ENCODE measurements around the gene NAT8L.

The NAT8L gene

DNA sequence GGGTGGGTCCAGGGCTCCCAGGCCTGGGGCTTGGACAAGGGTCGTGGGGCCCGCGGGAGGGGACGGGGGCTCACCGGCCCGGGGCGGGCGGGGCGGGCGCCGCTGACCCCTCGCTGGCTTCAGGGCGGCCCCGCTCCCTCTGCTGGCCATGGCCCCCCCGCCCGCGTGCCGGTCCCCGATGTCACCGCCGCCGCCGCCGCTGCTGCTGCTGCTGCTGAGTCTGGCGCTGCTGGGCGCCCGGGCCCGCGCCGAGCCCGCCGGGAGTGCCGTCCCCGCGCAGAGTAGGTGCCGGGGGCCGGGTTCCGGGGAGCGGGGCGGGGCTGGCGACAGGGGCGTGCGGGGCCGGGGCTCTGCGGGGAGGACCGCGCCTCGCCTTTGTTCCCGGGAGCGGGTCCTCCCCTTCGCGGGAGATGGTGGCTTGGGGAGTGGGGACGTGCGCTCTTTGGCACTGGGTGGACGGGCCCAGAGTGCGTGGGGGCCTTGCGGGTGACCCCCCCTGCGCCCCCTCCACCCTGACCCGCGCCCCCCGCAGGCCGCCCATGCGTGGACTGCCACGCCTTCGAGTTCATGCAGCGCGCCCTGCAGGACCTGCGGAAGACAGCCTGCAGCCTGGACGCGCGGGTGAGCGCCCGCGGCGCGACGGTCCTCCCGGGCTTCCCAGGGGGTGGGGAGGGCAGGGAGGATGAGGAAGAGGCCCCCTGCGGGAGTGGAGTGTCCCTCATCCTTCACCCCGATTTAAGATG is 16.8 kb upstream of the NAT8L start:
- Mint-ChIP-seq H3K36me3 (peaks cover 7% of the 10 kb centered on the region), H3K27ac (peak overlapping the region; percentile 77)

DNA sequence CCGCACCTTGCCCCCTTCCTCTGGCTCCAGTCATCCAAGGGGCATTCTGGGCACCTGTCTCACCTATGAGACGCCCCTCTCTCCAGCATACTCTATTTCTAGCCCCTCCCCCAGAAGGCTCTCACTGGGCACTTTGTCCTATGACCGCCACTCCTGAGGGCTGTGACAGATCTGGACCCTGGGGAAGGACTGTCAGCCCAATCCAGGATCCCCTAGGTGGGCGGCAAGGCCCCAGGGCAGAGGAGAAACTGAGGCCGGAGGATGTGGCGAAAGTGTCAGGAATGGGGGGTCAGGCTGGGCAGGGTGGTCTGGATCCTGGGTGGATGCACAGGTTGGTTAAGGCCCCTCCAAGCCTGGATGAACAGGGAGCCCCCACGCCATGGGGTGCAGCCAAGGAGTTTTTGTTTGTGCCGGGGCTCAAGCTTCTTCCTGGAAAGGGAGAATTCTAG is 16.2 kb upstream of the NAT8L start:
- peaks cover 10% of the 10 kb centered on the region for H3K4me1 Mint-ChIP-seq
- no peak for ATAC-seq
- no peak overlapping the region for H3K27ac Mint-ChIP-seq
- H3K36me3 Mint-ChIP-seq: peaks cover 7% of the 10 kb centered on the region
- H3K27me3 Mint-ChIP-seq: peaks cover 50% of the 10 kb centered on the region
- H3K4me3 Mint-ChIP-seq: peak overlapping the region; percentile 76
- H3K9me3 Mint-ChIP-seq: no peaks in the 10 kb centered on the region

More for the DNA sequence above, 16.8 kb upstream of the NAT8L start:
- Mint-ChIP-seq H3K27me3 (peaks cover 44% of the 10 kb centered on the region), H3K9me3 (no peaks in the 10 kb centered on the region), H3K4me1 (peaks cover 10% of the 10 kb centered on the region), H3K4me3 (peak overlapping the region; percentile 76)
- ATAC-seq: peak; percentile 57

DNA sequence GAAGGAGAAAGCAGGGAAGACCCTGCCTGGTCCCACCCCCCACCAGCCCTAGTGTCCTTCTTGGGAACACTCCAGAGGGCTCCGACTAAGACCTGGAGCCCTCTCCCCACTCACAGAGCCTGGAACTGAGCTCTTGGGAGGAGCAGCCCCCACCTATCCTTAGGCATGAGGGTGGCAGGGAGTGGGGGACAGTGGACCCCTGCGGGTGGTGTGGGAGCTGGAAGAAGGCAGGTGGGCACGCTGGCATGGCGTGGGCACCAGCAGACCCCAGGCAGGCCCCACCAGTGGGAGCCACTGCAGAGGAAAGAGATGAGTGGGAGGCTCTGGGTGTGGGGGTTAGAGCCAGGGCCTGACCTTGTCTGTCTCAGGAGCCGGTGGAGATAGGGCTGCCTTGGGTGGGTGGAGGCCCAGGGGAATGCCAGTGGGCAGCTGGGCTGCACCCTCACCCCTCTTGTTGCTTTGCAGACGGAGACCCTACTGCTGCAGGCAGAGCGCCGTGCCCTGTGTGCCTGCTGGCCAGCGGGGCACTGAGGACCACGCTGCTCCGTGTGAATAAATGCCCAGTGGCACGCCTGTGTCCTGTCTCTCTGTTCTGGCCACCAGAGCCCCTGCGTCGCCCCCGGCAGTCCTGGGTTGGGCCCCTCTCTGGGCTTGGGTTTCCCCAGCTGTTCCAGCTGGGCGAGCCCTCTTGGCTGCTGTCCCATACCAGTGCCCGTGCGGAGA is 15.6 kb upstream of the NAT8L start:
- no peak overlapping the region for H3K4me3 Mint-ChIP-seq
- H3K4me1 Mint-ChIP-seq: peaks cover 10% of the 10 kb centered on the region
- peaks cover 7% of the 10 kb centered on the region for H3K36me3 Mint-ChIP-seq
- H3K27me3 Mint-ChIP-seq: peaks cover 56% of the 10 kb centered on the region
- ATAC-seq: no peak
- H3K27ac Mint-ChIP-seq: no peak overlapping the region
- H3K9me3 Mint-ChIP-seq: no peaks in the 10 kb centered on the region

DNA sequence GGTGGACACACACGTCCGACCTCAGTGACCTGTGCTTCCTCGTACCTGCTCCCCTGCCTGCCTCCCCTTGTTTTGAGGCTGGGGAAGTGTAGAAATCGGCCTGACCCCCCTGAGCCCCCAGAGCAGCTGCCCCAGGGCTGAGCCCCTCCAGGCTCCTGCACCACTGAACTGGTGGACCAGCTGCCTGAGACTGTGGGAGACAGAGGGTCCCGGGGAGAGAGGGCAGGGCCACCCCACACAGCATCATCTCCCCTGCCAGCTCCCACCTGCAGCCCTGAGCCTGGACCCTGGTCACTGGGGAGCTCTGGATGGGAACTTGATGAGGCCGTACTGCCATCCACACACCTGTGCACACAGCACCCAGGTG is 15.0 kb upstream of the NAT8L start:
- ATAC-seq: no peak
- Mint-ChIP-seq H3K9me3 (no peaks in the 10 kb centered on the region), H3K27ac (no peak overlapping the region), H3K4me1 (peaks cover 10% of the 10 kb centered on the region), H3K4me3 (no peak overlapping the region), H3K27me3 (peaks cover 59% of the 10 kb centered on the region), H3K36me3 (peaks cover 7% of the 10 kb centered on the region)

DNA sequence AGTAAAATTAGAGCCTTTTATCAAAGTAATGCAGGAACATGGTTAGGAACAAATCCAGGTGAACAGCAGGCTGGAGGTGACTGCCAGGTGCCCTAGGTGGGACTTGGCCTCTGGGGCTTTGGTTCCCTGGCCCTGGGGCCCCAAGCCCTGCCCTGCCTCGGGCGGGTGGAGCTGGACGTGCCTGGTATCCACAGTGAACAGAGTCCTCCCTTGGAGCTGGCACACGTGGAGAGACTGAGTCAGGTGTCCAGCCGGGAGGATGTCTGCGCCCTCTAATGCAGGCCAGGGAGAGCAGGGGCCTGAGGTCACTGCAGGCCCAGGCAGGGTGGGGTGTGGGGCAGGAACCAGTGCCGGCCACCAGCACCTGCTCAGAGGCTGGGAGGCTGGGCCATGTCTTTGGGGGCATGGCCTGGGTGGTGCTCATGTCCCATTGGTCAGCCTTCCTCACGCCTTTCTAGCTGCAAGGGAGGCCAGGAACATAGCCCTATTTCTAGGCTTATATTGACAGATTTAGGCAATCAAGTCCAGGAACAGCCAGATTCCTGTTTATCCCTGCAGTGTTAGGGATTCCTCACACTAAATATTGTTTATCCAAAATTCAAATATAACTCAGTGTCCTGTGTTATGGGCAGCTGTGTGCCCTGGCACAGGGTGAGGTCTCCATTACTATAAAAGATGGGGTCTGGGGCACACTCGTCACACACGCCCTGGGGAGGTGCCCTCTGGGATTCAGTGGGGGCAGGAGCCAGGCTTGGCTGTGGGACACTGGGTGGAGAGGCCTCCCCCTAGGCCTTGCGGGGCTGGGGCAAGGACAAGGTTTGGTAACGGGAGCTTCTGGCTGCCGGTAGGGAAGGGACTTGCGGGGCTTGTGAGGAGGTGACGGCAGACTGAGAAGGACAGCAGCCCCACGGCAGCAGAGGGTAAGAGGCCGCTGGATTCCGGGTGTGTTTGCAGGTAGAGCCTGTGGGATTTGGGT is 14.3 kb upstream of the NAT8L start:
- H3K27ac Mint-ChIP-seq: peak overlapping the region; percentile 65
- H3K27me3 Mint-ChIP-seq: peaks cover 54% of the 10 kb centered on the region
- no peak overlapping the region for H3K4me3 Mint-ChIP-seq

DNA sequence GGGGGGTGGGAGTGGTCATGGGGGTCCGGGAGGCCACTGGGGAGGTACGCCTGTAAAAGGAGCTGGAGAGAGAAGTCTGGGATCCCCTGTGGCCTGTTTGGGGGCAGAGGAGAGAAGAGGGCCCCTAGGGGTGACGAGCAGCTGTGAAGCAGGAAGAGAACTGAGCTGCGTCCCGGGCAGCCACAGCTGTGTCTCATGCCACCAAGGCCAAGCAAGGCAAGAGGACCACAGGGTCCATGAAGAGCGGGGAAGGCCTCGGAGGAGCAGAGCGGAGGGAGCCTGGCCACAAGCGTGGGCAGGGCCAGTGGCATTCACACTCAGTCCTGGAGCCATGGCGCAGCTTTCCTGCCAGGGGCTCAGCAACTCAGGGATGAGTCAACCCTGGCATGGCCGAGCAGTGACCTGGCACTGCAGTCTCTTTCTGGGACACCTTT is 13.6 kb upstream of the NAT8L start:
- Mint-ChIP-seq H3K4me3 (no peak overlapping the region), H3K9me3 (no peaks in the 10 kb centered on the region), H3K36me3 (peaks cover 7% of the 10 kb centered on the region), H3K27me3 (peaks cover 50% of the 10 kb centered on the region), H3K27ac (peak overlapping the region; percentile 65), H3K4me1 (peaks cover 10% of the 10 kb centered on the region)
- no peak for ATAC-seq

More for the DNA sequence above, 14.3 kb upstream of the NAT8L start:
- Mint-ChIP-seq H3K36me3 (peaks cover 7% of the 10 kb centered on the region), H3K9me3 (no peaks in the 10 kb centered on the region), H3K4me1 (peaks cover 10% of the 10 kb centered on the region)
- ATAC-seq: no peak

DNA sequence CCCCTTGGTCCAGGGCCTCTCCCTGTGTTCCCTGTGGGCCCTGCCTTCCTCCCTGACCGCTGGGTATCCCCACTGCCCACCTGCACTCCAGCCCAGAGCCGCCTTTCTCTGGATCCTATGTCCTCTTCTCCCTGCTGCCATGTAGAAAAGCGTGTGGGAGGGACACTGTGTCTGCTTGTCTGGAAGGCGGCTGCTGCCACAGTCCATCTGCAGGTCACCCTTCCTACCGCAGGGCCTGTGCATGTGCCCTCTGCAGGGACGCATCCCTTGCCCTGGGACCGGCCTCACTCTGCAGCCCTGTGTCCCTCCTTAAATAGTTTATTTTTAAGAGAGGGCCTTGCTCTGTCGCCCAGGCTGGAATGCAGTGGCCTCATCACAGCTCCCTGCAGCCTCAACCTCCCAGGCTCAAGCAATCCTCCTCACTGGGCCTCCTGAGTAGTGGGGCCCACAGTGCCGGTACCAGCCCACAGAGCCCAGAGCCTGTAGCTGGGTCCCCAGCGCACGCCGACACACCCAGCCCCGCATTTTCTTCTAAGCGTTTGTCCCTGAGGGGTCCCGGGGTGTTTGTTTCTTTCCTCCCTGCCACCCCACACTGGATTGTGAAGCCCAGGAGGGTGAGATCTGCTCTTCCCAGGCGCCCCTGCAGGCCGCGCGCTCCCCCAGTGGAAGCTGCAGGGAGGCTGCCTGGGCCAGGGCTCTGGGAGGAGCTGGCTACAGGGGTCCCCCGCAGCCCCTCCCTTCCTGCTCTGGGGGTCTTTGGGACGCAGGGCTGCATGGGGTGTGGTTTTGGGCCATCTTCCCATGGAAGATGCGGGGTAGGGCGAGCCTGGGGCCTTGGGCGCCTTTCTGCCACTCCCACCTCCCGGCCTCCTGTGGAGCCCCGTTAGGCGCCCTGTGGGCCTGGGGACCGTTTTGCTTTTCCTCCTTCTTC is 12.8 kb upstream of the NAT8L start:
- Mint-ChIP-seq H3K27me3 (peaks cover 57% of the 10 kb centered on the region), H3K27ac (no peak overlapping the region), H3K9me3 (no peaks in the 10 kb centered on the region), H3K4me1 (peaks cover 10% of the 10 kb centered on the region), H3K36me3 (peaks cover 7% of the 10 kb centered on the region), H3K4me3 (no peak overlapping the region)
- no peak for ATAC-seq

DNA sequence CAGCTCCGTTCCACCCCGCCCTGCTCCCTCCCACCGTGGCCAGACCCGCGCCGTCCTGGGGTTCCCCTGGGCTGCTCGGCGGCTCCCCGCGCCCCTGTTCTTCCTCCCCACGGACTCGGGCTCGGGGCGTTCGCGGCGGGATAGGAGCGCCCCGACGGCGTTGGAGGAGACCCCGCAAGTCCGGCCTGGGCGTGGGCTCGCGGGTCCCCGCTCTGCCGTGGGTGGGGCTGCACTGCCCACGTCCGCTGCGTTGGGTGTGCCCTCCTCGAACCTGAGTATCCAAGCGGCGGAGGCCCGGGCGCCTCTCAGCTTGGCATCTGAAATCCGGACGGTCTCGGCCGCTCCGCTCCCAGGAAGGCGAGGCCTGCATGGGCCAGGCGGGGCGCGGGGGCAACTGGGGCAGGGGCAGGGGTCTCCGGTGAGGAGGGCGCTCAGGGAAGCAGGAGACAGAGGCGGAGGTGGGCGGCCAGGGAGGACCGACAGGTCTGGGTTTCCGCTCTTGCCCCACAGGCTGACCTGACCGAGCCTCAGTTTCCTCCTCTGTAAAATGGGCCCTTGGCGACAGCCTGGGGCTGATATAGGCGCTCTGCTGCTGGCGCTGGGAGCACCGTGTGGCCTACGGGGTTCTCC is 12.0 kb upstream of the NAT8L start:
- H3K9me3 Mint-ChIP-seq: no peaks in the 10 kb centered on the region
- ATAC-seq: no peak
- no peak overlapping the region for H3K4me3 Mint-ChIP-seq
- peaks cover 56% of the 10 kb centered on the region for H3K27me3 Mint-ChIP-seq
- peaks cover 5% of the 10 kb centered on the region for H3K4me1 Mint-ChIP-seq
- H3K27ac Mint-ChIP-seq: no peak overlapping the region
- peaks cover 7% of the 10 kb centered on the region for H3K36me3 Mint-ChIP-seq

DNA sequence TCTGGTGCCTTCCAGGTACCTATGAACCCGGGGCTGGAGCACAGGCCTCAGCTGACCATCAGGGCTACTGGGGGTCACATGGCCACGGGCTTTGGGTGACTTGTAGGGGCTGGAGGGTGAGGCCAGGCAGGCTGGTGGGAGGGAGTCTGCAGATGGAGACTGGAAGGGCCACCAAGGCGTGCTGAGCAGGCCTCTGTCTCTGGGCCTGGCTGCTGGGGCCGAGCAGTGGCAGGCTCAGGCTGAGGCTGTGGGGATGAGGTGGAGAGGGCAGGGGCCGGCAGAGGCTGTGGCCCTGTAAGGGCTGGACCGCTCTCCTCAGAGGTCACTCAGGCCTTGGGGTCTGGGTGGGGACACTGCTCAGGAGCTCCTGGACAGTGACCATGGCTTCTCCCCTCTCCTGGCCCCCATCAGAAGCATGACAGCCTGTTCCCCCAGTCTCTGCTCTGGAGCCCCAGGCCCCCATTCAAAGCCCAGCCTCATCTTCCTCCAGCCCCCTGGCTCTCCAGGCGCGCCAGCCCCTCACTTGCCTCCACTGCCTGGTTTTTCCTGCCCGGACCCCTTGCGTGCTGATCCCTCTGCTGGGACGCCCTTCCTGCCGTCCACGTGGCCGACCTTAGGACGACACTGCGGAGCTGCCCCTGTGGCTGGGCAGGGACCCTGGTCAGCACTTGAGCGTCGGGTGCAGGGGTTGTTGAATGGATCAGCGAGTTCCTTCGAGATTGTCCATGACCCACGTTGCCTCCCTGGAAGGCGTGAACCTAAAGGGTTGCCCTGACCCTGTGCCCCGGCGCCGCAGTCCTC is 11.1 kb upstream of the NAT8L start:
- Mint-ChIP-seq H3K27me3 (peaks cover 56% of the 10 kb centered on the region), H3K27ac (no peak overlapping the region), H3K4me3 (no peak overlapping the region), H3K9me3 (no peaks in the 10 kb centered on the region), H3K4me1 (peaks cover 2% of the 10 kb centered on the region), H3K36me3 (peaks cover 7% of the 10 kb centered on the region)
- no peak for ATAC-seq

DNA sequence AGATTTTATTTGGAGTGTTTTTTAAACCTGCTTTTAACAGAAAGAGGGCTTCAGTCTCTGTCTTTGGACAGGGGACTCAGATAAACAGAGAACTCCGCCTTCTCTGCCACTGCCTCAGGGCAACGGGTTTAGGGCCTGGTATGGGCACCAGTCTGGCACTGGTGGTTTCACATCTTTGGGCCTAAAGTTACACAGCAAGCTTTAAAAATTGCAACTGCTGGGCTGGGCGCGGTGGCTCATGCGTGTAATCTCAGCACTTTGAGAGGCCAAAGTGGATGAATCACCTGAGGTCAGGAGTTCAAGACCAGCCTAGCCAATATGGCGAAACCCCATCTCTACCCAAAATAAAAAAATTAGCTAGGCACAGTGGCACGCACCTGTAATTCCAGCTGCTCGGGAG is 10.3 kb upstream of the NAT8L start:
- no peak for ATAC-seq
- no peaks in the 10 kb centered on the region for H3K9me3 Mint-ChIP-seq
- peaks cover 58% of the 10 kb centered on the region for H3K27me3 Mint-ChIP-seq
- H3K36me3 Mint-ChIP-seq: peaks cover 7% of the 10 kb centered on the region
- no peak overlapping the region for H3K27ac Mint-ChIP-seq
- H3K4me1 Mint-ChIP-seq: no peaks in the 10 kb centered on the region
- no peak overlapping the region for H3K4me3 Mint-ChIP-seq

DNA sequence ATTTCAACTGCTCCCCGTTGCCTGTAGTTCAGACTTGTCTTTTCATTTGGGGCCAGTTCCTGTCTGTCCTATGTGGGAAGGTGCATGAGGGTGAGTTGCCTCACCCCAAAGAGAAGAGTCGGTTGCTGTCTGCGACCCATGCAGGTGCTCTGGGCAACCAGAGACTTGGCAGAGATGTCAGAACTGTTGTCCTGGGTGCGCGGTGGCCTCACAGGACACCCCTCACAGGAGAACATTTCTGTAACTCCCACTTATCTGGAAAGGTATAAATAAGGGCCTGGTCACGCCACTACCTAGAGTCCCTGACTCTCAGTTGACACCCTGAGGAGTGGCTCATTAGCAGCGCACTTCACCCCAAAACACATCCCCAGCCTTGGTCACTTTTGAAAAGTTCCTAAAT is 9.7 kb upstream of the NAT8L start:
- Mint-ChIP-seq H3K4me1 (no peaks in the 10 kb centered on the region), H3K4me3 (no peak overlapping the region), H3K36me3 (peaks cover 2% of the 10 kb centered on the region), H3K27ac (no peak overlapping the region), H3K27me3 (peaks cover 64% of the 10 kb centered on the region), H3K9me3 (no peaks in the 10 kb centered on the region)
- ATAC-seq: no peak

DNA sequence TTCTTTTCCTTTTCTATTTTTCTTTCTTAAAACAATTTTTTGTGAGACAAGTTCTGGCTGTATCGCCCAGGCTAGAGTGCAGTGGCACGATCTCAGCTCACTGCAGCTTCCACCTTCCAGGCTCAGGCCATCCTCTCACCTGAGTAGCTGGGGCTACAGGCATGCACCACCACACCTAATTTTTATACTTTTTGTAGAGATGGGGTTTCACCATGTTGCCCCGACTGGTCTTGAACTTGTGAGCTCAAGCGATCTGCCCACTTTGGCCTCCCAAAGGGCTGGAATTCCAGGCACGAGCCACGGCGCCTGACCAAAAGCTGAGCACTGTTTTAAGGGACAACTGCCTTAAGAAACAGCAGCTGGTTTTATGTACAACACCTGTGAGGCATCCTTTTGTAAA is 9.3 kb upstream of the NAT8L start:
- Mint-ChIP-seq H3K4me3 (no peak overlapping the region), H3K36me3 (no peaks in the 10 kb centered on the region), H3K27me3 (peaks cover 66% of the 10 kb centered on the region), H3K9me3 (no peaks in the 10 kb centered on the region), H3K27ac (no peak overlapping the region), H3K4me1 (no peaks in the 10 kb centered on the region)
- no peak for ATAC-seq

DNA sequence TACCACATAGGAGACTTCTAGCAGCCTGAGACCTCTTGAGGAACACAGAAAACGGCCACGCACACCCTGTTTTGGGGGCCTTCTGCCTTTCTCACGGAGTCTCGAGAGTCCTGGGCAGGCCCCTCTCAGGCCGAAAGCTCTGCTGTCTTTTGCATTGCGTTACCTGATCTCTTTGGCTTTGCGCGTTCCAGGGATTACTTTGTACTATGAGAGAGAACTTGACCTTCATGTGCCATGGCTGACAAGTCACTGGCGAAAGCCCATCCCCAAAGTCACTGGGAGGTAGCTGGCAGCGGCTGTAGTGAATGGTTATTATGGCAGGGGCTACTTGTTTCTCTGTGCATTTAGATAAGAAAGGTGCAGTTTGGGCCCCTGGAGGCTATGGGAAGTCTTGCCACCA is 8.0 kb upstream of the NAT8L start:
- no peaks in the 10 kb centered on the region for H3K36me3 Mint-ChIP-seq
- no peak overlapping the region for H3K4me3 Mint-ChIP-seq
- H3K27ac Mint-ChIP-seq: no peak overlapping the region
- H3K9me3 Mint-ChIP-seq: no peaks in the 10 kb centered on the region
- no peaks in the 10 kb centered on the region for H3K4me1 Mint-ChIP-seq
- H3K27me3 Mint-ChIP-seq: peaks cover 66% of the 10 kb centered on the region
- no peak for ATAC-seq

Data from stimulated activated memory B cell treated with anti-CD40 and anti-IgM and Interleukin-4, amounts not matched to agents 10 μg/mL and 1 μg/mL and 100 μg/mL, for 72 hours (primary cell).